ENCODE measurements around the gene RGL1.

GRCh38 chr1:183807549-183808168 lies 2.7 kb downstream of the RGL1 start:
- TF ChIP-seq ZNF274 (IDR thresholded peaks at IDR 0.05; ENCODE audit: low read length) (no peak), ZNF274 (tag by site-specific recombination; IDR thresholded peaks at IDR 0.05; ENCODE audit: borderline replicate concordance) (no peak), ZNF146 (tag by site-specific recombination; IDR thresholded peaks at IDR 0.05) (no peak), ZNF292 (tag by site-specific recombination; IDR thresholded peaks at IDR 0.05; ENCODE audit: borderline replicate concordance, low read depth) (no peak), ZNF133 (tag by site-specific recombination; IDR thresholded peaks at IDR 0.05) (no peak), ZNF138 (tag by site-specific recombination; IDR thresholded peaks at IDR 0.05; ENCODE audit: borderline replicate concordance) (no peak), ZNF571 (tag by site-specific recombination; IDR thresholded peaks at IDR 0.05) (no peak), BCL11B (tag by site-specific recombination; IDR thresholded peaks at IDR 0.05; ENCODE audit: low read depth) (no peak), ZFP3 (tag by site-specific recombination; IDR thresholded peaks at IDR 0.05; ENCODE audit: low read depth) (no peak), CTCF (tag by site-specific recombination; IDR thresholded peaks at IDR 0.05) (no peak), ZNF626 (tag by site-specific recombination; IDR thresholded peaks at IDR 0.05) (no peak), YY1 (tag by site-specific recombination; IDR thresholded peaks at IDR 0.05) (no peak)
